ENCODE measurements around the gene UBTD1.

UBTD1 gene

DNA sequence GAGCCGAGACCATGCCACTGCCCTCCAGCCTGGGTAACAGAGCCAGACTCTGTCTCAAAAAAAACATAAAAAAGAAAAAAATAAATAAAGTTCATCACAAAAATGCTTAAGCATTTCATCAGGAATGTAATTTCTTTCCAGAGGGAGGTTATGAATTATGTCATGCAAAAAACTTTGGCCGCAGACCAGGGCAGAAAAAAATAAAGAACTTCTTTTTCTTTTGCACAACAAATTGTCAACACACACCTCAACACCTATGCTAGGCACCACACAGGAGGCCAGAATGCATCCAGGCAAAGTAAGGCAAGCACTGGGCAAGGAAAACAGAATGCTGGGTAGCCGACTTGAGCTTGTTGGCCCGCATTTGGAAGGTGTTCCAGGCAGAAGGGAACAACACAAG lies 94.7 kb downstream of the UBTD1 start:
- DNase-seq (ENCODE audit: low read depth), result no peak
- TF ChIP-seq, protein P1, sequence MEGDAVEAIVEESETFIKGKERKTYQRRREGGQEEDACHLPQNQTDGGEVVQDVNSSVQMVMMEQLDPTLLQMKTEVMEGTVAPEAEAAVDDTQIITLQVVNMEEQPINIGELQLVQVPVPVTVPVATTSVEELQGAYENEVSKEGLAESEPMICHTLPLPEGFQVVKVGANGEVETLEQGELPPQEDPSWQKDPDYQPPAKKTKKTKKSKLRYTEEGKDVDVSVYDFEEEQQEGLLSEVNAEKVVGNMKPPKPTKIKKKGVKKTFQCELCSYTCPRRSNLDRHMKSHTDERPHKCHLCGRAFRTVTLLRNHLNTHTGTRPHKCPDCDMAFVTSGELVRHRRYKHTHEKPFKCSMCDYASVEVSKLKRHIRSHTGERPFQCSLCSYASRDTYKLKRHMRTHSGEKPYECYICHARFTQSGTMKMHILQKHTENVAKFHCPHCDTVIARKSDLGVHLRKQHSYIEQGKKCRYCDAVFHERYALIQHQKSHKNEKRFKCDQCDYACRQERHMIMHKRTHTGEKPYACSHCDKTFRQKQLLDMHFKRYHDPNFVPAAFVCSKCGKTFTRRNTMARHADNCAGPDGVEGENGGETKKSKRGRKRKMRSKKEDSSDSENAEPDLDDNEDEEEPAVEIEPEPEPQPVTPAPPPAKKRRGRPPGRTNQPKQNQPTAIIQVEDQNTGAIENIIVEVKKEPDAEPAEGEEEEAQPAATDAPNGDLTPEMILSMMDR (conservative IDR thresholded peaks at IDR 0.05; ENCODE audit: control insufficient read depth, insufficient read depth, low read depth, low read length), result no peak
- no peak overlapping the region for H3K4me3 ChIP-seq (ENCODE audit: control insufficient read depth, low read depth, low read length)

GRCh38 chr10:97596101-97597082 lies 97.7 kb downstream of the UBTD1 start:
- DNase-seq (ENCODE audit: low read depth), result peak; percentile 89
- no peak overlapping the region for H3K4me3 ChIP-seq (ENCODE audit: control insufficient read depth, low read depth, low read length)
- TF ChIP-seq, protein P1 (conservative IDR thresholded peaks at IDR 0.05; ENCODE audit: control insufficient read depth, insufficient read depth, low read depth, low read length), result no peak

DNA sequence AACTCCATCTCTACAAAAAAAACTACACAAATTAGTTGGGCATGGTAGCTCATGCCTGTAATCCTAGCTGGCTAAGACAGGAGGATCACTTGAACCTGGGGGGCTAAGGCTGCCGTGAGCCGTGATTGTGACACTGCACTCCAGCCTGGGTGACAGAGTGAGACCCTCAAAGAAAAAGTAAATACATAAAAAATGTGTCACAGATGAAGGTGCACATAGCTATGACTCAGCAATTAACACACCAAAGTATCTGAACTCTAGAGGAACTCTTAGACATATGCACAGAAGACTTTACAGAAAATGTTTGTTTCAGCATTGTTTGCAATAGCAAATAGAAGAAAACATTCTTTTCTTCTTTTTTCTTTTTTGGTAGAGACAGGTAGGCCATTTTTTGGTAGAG lies 99.1 kb downstream of the UBTD1 start:
- TF ChIP-seq, protein P1 (conservative IDR thresholded peaks at IDR 0.05; ENCODE audit: control insufficient read depth, insufficient read depth, low read depth, low read length), result no peak
- H3K4me3 ChIP-seq (ENCODE audit: control insufficient read depth, low read depth, low read length), result no peak overlapping the region
- DNase-seq (ENCODE audit: low read depth), result no peak

- TF ChIP-seq, protein P1 (conservative IDR thresholded peaks at IDR 0.05; ENCODE audit: control insufficient read depth, insufficient read depth, low read depth, low read length), result no peak
- no peak for DNase-seq (ENCODE audit: low read depth)
Measured at GRCh38 chr10:97598407-97599271, 99.9 kb downstream of the UBTD1 start.

DNA sequence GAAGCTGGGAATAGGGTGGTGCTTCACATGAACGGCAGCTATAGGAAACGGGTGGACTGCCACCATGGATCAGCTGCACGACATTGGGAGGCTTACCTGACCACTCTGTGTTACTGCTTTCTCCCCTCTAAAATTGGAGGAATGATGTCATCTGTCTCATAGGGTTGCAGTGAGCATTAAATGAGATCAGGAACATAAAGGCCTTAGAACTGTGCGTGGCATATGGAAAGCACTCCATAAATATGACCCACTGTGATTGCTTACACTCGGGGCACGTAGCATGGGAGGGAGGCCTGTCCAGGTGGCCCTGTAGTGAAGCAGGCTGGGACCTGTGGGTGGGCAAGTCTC lies 100.5 kb downstream of the UBTD1 start:
- DNase-seq (ENCODE audit: low read depth), result no peak
- TF ChIP-seq, protein P1 (conservative IDR thresholded peaks at IDR 0.05; ENCODE audit: control insufficient read depth, insufficient read depth, low read depth, low read length), result no peak
- H3K4me3 ChIP-seq (ENCODE audit: control insufficient read depth, low read depth, low read length), result no peak overlapping the region

More at GRCh38 chr10:97598407-97599271, 99.9 kb downstream of the UBTD1 start:
- H3K4me3 ChIP-seq (ENCODE audit: control insufficient read depth, low read depth, low read length), result no peak overlapping the region

GRCh38 chr10:97600616-97601015 lies 101.9 kb downstream of the UBTD1 start:
- no peak for DNase-seq (ENCODE audit: low read depth)
- TF ChIP-seq, protein P1 (conservative IDR thresholded peaks at IDR 0.05; ENCODE audit: control insufficient read depth, insufficient read depth, low read depth, low read length), result no peak
- H3K4me3 ChIP-seq (ENCODE audit: control insufficient read depth, low read depth, low read length), result no peak overlapping the region

Measured in fibroblast of mammary gland (primary cell).